Testis (tissue), 2 donors: ENCODE results near the gene RNF223.

ENCODE experiments used
- POLR2A ChIP-seq: fragments of 450-650 bp; IDR thresholded peaks from one replicate; pipeline ENCODE4 v1.6.1; 2017; ENCODE audit warnings: antibody characterized with exemption, mild to moderate bottlenecking, moderate library complexity
- TF ChIP-seq, protein P1 (sequence below), 3 experiments: fragments of 450-650 bp in 2 of 3; fragments of 200-600 bp in 1 of 3; sonication (generic) in 1 of 3; IDR thresholded peaks; one replicate each; pipeline ENCODE4 v1.5.1; 2016 to 2019; ENCODE audit warnings: antibody characterized with exemption in 3 of 3, mild to moderate bottlenecking in 2 of 3, moderate library complexity in 1 of 3

GRCh38 chr1:1085171-1085841 lies 11.2 kb upstream of the RNF223 start:
- TF ChIP-seq, protein P1, sequence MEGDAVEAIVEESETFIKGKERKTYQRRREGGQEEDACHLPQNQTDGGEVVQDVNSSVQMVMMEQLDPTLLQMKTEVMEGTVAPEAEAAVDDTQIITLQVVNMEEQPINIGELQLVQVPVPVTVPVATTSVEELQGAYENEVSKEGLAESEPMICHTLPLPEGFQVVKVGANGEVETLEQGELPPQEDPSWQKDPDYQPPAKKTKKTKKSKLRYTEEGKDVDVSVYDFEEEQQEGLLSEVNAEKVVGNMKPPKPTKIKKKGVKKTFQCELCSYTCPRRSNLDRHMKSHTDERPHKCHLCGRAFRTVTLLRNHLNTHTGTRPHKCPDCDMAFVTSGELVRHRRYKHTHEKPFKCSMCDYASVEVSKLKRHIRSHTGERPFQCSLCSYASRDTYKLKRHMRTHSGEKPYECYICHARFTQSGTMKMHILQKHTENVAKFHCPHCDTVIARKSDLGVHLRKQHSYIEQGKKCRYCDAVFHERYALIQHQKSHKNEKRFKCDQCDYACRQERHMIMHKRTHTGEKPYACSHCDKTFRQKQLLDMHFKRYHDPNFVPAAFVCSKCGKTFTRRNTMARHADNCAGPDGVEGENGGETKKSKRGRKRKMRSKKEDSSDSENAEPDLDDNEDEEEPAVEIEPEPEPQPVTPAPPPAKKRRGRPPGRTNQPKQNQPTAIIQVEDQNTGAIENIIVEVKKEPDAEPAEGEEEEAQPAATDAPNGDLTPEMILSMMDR (IDR thresholded peaks at IDR 0.05) = no peak
- TF ChIP-seq POLR2A = no peak
